GM21737 (cell line): ENCODE data around the gene ZNF862.

ENCODE experiments used
- ATAC-seq: cut with Tn5 transposase; IDR thresholded peaks from one replicate; pipeline ENCODE4 v1.9.1; 2021; ENCODE audit warnings: mild to moderate bottlenecking, moderate library complexity; ENCODE audit not compliant: unreplicated experiment

The ZNF862 gene

GRCh38 chr7:149809215-149809614 is 29.0 kb upstream of the ZNF862 start:
- ATAC-seq = no peak

- no peak for ATAC-seq
These were observed 27.0 kb upstream of the ZNF862 start for GRCh38 chr7:149811221-149811620.

GRCh38 chr7:149811831-149812490 is 26.2 kb upstream of the ZNF862 start:
- no peak for ATAC-seq

- ATAC-seq = no peak
These were observed 24.7 kb upstream of the ZNF862 start for GRCh38 chr7:149813254-149814035.

- ATAC-seq = no peak
These were observed 23.7 kb upstream of the ZNF862 start for GRCh38 chr7:149814494-149814893.

- no peak for ATAC-seq
These were observed 23.1 kb upstream of the ZNF862 start for GRCh38 chr7:149815121-149815520.

GRCh38 chr7:149815661-149816266 is 22.4 kb upstream of the ZNF862 start:
- ATAC-seq = no peak

GRCh38 chr7:149816267-149816751 is 21.9 kb upstream of the ZNF862 start:
- ATAC-seq = no peak

- no peak for ATAC-seq
These were observed 21.4 kb upstream of the ZNF862 start for GRCh38 chr7:149816794-149817193.

- ATAC-seq = no peak
These were observed 20.8 kb upstream of the ZNF862 start for GRCh38 chr7:149817301-149817771.

GRCh38 chr7:149817836-149818535 is 20.2 kb upstream of the ZNF862 start:
- no peak for ATAC-seq

GRCh38 chr7:149818536-149818840 is 19.7 kb upstream of the ZNF862 start:
- no peak for ATAC-seq

GRCh38 chr7:149819141-149819960 is 18.8 kb upstream of the ZNF862 start:
- no peak for ATAC-seq

GRCh38 chr7:149819961-149820340 is 18.2 kb upstream of the ZNF862 start:
- no peak for ATAC-seq

GRCh38 chr7:149820622-149821190 is 17.5 kb upstream of the ZNF862 start:
- ATAC-seq = no peak

- ATAC-seq = no peak
These were observed 16.7 kb upstream of the ZNF862 start for GRCh38 chr7:149821191-149822148.

GRCh38 chr7:149822353-149822943 is 15.7 kb upstream of the ZNF862 start:
- no peak for ATAC-seq

GRCh38 chr7:149823191-149823630 is 15.0 kb upstream of the ZNF862 start:
- ATAC-seq = no peak
